Measurements from ENCODE around the gene SHISA4. TPM values are rescaled to one million over a fixed set of nuclear protein-coding genes. Genes with fewer than 3 reads are reported as not detected.

SHISA4 gene
- total and polyA plus RNA-seq, 2 donors from 2014 or later: 10.4 to 37.6 TPM

GRCh38 chr1:201916649-201917249 is 28.1 kb downstream of the SHISA4 start:
- no peaks in the 10 kb centered on the region for H3K27me3 ChIP-seq (ENCODE audit: control insufficient read depth, insufficient read depth, low read length)
- no peaks in the 10 kb centered on the region for H3K36me3 ChIP-seq (ENCODE audit: control insufficient read depth in 2 of 3, insufficient read depth in 3 of 3, low read length in 3 of 3)
- no peaks in the 10 kb centered on the region for H3K9me3 ChIP-seq (ENCODE audit: control insufficient read depth in 2 of 3, insufficient read depth in 1 of 3, low read length in 3 of 3)
- H3K9ac ChIP-seq (ENCODE audit: low read length in 3 of 3): peak overlapping the region in 1 of 3 donors; percentile 16
- no peak overlapping the region for H3K4me3 ChIP-seq (ENCODE audit: low read length in 3 of 3)
- DNase-seq (peak; percentile 84 to 95 (median 91)), FAIRE-seq (no peak)
- intact Hi-C loops (cut with DNase I): no loop called here
- H3K4me1 ChIP-seq (ENCODE audit: control insufficient read depth in 2 of 3, insufficient read depth in 2 of 3, low read depth in 1 of 3, low read length in 3 of 3): peaks cover 0 to 9% (median 8%) of the 10 kb centered on the region in 3 donors
- TF ChIP-seq CTCF (IDR thresholded peaks at IDR 0.05; ENCODE audit: borderline replicate concordance, extremely low read depth, insufficient read depth): no peak
- H3K27ac ChIP-seq (ENCODE audit: low read depth in 2 of 2, low read length in 2 of 2): peak overlapping the region; percentile 71 to 72

- Histone ChIP-seq H3K4me3 (ENCODE audit: low read length in 3 of 3) (no peak overlapping the region), H3K36me3 (ENCODE audit: control insufficient read depth in 2 of 3, insufficient read depth in 3 of 3, low read length in 3 of 3) (no peaks in the 10 kb centered on the region), H3K9ac (ENCODE audit: low read length in 3 of 3) (no peak overlapping the region), H3K27ac (ENCODE audit: low read depth in 2 of 2, low read length in 2 of 2) (peak overlapping the region; percentile 71 to 72), H3K9me3 (ENCODE audit: control insufficient read depth in 2 of 3, insufficient read depth in 1 of 3, low read length in 3 of 3) (no peaks in the 10 kb centered on the region), H3K27me3 (ENCODE audit: control insufficient read depth, insufficient read depth, low read length) (no peaks in the 10 kb centered on the region), H3K4me1 (ENCODE audit: control insufficient read depth in 2 of 3, insufficient read depth in 2 of 3, low read depth in 1 of 3, low read length in 3 of 3) (peaks cover 0 to 9% (median 8%) of the 10 kb centered on the region in 3 donors)
- FAIRE-seq (no peak), DNase-seq (no peak)
- intact Hi-C loops (cut with DNase I): no loop called here
- TF ChIP-seq CTCF (IDR thresholded peaks at IDR 0.05; ENCODE audit: borderline replicate concordance, extremely low read depth, insufficient read depth): no peak
Observed at GRCh38 chr1:201917362-201918033, 28.8 kb downstream of the SHISA4 start.

GRCh38 chr1:201918343-201918742 is 29.6 kb downstream of the SHISA4 start:
- Histone ChIP-seq H3K4me1 (ENCODE audit: control insufficient read depth in 2 of 3, insufficient read depth in 2 of 3, low read depth in 1 of 3, low read length in 3 of 3) (peaks cover 0 to 9% (median 8%) of the 10 kb centered on the region in 3 donors), H3K4me3 (ENCODE audit: low read length in 3 of 3) (no peak overlapping the region), H3K27me3 (ENCODE audit: control insufficient read depth, insufficient read depth, low read length) (no peaks in the 10 kb centered on the region), H3K36me3 (ENCODE audit: control insufficient read depth in 2 of 3, insufficient read depth in 3 of 3, low read length in 3 of 3) (no peaks in the 10 kb centered on the region), H3K27ac (ENCODE audit: low read depth in 2 of 2, low read length in 2 of 2) (peak overlapping the region in 1 of 2 donors; percentile 65), H3K9me3 (ENCODE audit: control insufficient read depth in 2 of 3, insufficient read depth in 1 of 3, low read length in 3 of 3) (no peaks in the 10 kb centered on the region), H3K9ac (ENCODE audit: low read length in 3 of 3) (no peak overlapping the region)
- FAIRE-seq (no peak), DNase-seq (no peak)
- intact Hi-C loops (cut with DNase I): no loop called here
- no peak for TF ChIP-seq CTCF (IDR thresholded peaks at IDR 0.05; ENCODE audit: borderline replicate concordance, extremely low read depth, insufficient read depth)
